Endodermal cell (in vitro differentiated cells): ENCODE measurements around the gene SERPINE1. TPM values are rescaled to one million over a fixed set of nuclear protein-coding genes. Genes with fewer than 3 reads are reported as not detected.
"Not testable (repeated sequence)": the region's sequence is repeated elsewhere in the genome, so short reads cannot be mapped to it uniquely, and the experiment has no call there.

ENCODE experiments used
- DNase-seq: peaks from one replicate; pipeline ENCODE4 v3.0.0-alpha.2; 2017
- H3K27ac ChIP-seq: 2 replicates; pipeline ENCODE4 v1.5.1; 2013; ENCODE audit warnings: mild to moderate bottlenecking, low read depth, low read length, moderate library complexity
- H3K27me3 ChIP-seq: 2 replicates; pipeline ENCODE4 v1.6.1; 2013; ENCODE audit warnings: mild to moderate bottlenecking, low read length, moderate library complexity; ENCODE audit not compliant: insufficient read depth, control insufficient read depth, poor library complexity, severe bottlenecking
- H3K36me3 ChIP-seq: 2 replicates; pipeline ENCODE4 v1.7.0; 2013; ENCODE audit warnings: mild to moderate bottlenecking, low read length, moderate library complexity; ENCODE audit not compliant: control insufficient read depth, insufficient read depth
- H3K4me1 ChIP-seq: one replicate; pipeline ENCODE4 v1.7.0; 2013; ENCODE audit warnings: low read length; ENCODE audit not compliant: control insufficient read depth, insufficient read depth
- H3K4me3 ChIP-seq: 2 replicates; pipeline ENCODE4 v1.5.1; 2013; ENCODE audit warnings: mild to moderate bottlenecking, low read length, moderate library complexity
- H3K9ac ChIP-seq: 2 replicates; pipeline ENCODE4 v1.6.1; 2013; ENCODE audit warnings: mild to moderate bottlenecking, low read length, moderate library complexity; ENCODE audit not compliant: poor library complexity, severe bottlenecking; ENCODE audit errors: extremely low read depth
- H3K9me3 ChIP-seq: 2 replicates; pipeline ENCODE4 v1.6.1; 2013; ENCODE audit warnings: mild to moderate bottlenecking, low read length, moderate library complexity; ENCODE audit not compliant: control insufficient read depth
- H3K27ac Mint-ChIP-seq: 2 replicates; pipeline ENCODE4 v1.8.0; 2020; ENCODE audit warnings: mixed read lengths
- H3K27me3 Mint-ChIP-seq: 2 replicates; pipeline ENCODE4 v1.8.0; 2021; ENCODE audit warnings: mild to moderate bottlenecking, mixed read lengths; ENCODE audit not compliant: insufficient read depth
- H3K36me3 Mint-ChIP-seq: 2 replicates; pipeline ENCODE4 v1.8.0; 2020; ENCODE audit warnings: low read depth, mixed read lengths
- H3K4me1 Mint-ChIP-seq: 2 replicates; pipeline ENCODE4 v1.8.0; 2020; ENCODE audit warnings: mixed read lengths
- H3K4me3 Mint-ChIP-seq: 2 replicates; pipeline ENCODE4 v1.8.0; 2020; ENCODE audit warnings: mild to moderate bottlenecking, moderate library complexity, mixed read lengths
- H3K9me3 Mint-ChIP-seq: 2 replicates; pipeline ENCODE4 v1.8.0; 2020; ENCODE audit warnings: mild to moderate bottlenecking, mixed read lengths
- WGBS, 2 experiments: methylation state at CpG; one replicate each; pipeline versions ENCODE4 v1.1.5 to v1.1.7; 2013; ENCODE audit warnings: missing lambda C conversion rate in 2 of 2, mixed read lengths in 1 of 2; ENCODE audit not compliant: insufficient coverage in 1 of 2, insufficient read length in 1 of 2; 5-methylcytosine and 5-hydroxymethylcytosine counted together
- total RNA-seq, 2 donors: library from RNA; stranded (reverse); fragmentation: NEBNext Ultra II Directional in 1 of 2; extraction: Animal tissue kit (Norgen Biotek cat#: 25700) in 1 of 2; gene quantifications; 2 replicates in 1 of 2; 3 replicates in 1 of 2; pipeline ENCODE4 v1.2.1, GENCODE V29; 2021
- TF ChIP-seq, protein P1 (sequence below): fragments of 200-600 bp; sonication (generic); conservative IDR thresholded peaks from 2 replicates; pipeline ENCODE4 v1.5.0; 2021; ENCODE audit warnings: antibody characterized with exemption, mild to moderate bottlenecking

SERPINE1 gene
- total RNA-seq, 2 donors from 2014 or later = 0.89 to 4.9 TPM

- H3K36me3 ChIP-seq = no peaks in the 10 kb centered on the region
- DNase-seq = peak; percentile 95
- Mint-ChIP-seq H3K36me3 (no peaks in the 10 kb centered on the region), H3K9me3 (no peaks in the 10 kb centered on the region), H3K4me1 (peaks cover 13% of the 10 kb centered on the region), H3K4me3 (no peak overlapping the region), H3K27ac (peak overlapping the region; percentile 31), H3K27me3 (peaks cover 4% of the 10 kb centered on the region)
- no peaks in the 10 kb centered on the region for H3K4me1 ChIP-seq
- H3K4me3 ChIP-seq = no peak overlapping the region
- H3K9me3 ChIP-seq = no peaks in the 10 kb centered on the region
- H3K27ac ChIP-seq = peak overlapping the region; percentile 66
- no peaks in the 10 kb centered on the region for H3K27me3 ChIP-seq
- H3K9ac ChIP-seq = no peak overlapping the region
- 24 to 60% methylated on average over 5 to 26 of the region's 26 CpGs for WGBS, 2 experiments
- TF ChIP-seq, protein P1, sequence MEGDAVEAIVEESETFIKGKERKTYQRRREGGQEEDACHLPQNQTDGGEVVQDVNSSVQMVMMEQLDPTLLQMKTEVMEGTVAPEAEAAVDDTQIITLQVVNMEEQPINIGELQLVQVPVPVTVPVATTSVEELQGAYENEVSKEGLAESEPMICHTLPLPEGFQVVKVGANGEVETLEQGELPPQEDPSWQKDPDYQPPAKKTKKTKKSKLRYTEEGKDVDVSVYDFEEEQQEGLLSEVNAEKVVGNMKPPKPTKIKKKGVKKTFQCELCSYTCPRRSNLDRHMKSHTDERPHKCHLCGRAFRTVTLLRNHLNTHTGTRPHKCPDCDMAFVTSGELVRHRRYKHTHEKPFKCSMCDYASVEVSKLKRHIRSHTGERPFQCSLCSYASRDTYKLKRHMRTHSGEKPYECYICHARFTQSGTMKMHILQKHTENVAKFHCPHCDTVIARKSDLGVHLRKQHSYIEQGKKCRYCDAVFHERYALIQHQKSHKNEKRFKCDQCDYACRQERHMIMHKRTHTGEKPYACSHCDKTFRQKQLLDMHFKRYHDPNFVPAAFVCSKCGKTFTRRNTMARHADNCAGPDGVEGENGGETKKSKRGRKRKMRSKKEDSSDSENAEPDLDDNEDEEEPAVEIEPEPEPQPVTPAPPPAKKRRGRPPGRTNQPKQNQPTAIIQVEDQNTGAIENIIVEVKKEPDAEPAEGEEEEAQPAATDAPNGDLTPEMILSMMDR = no peak
Observed at GRCh38 chr7:101099969-101100781, 26.7 kb upstream of the SERPINE1 start.

- no peak for DNase-seq
- H3K4me3 ChIP-seq = no peak overlapping the region
- TF ChIP-seq, protein P1 = no peak
- Mint-ChIP-seq H3K4me3 (no peak overlapping the region), H3K9me3 (no peaks in the 10 kb centered on the region), H3K4me1 (peaks cover 13% of the 10 kb centered on the region), H3K27me3 (peaks cover 4% of the 10 kb centered on the region), H3K36me3 (no peaks in the 10 kb centered on the region), H3K27ac (no peak overlapping the region)
- H3K27me3 ChIP-seq = no peaks in the 10 kb centered on the region
- WGBS, 2 experiments = 89 to 91% methylated on average over 9 to 18 of the region's 18 CpGs
- no peaks in the 10 kb centered on the region for H3K9me3 ChIP-seq
- H3K4me1 ChIP-seq = no peaks in the 10 kb centered on the region
- H3K27ac ChIP-seq = no peak overlapping the region
- H3K9ac ChIP-seq = no peak overlapping the region
- no peaks in the 10 kb centered on the region for H3K36me3 ChIP-seq
Observed at GRCh38 chr7:101100858-101101847, 25.8 kb upstream of the SERPINE1 start.

- TF ChIP-seq, protein P1 = no peak
- Mint-ChIP-seq H3K27me3 (peaks cover 3% of the 10 kb centered on the region), H3K4me3 (no peak overlapping the region), H3K4me1 (peaks cover 13% of the 10 kb centered on the region), H3K36me3 (no peaks in the 10 kb centered on the region), H3K9me3 (no peaks in the 10 kb centered on the region), H3K27ac (no peak overlapping the region)
- H3K9ac ChIP-seq = no peak overlapping the region
- H3K9me3 ChIP-seq = no peaks in the 10 kb centered on the region
- WGBS, 2 experiments = 90 to 100% methylated on average over 3 to 6 of the region's 6 CpGs
- DNase-seq = no peak
- no peaks in the 10 kb centered on the region for H3K36me3 ChIP-seq
- no peak overlapping the region for H3K27ac ChIP-seq
- no peaks in the 10 kb centered on the region for H3K27me3 ChIP-seq
- H3K4me3 ChIP-seq = no peak overlapping the region
- no peaks in the 10 kb centered on the region for H3K4me1 ChIP-seq
Observed at GRCh38 chr7:101102026-101102425, 24.9 kb upstream of the SERPINE1 start.

DNA sequence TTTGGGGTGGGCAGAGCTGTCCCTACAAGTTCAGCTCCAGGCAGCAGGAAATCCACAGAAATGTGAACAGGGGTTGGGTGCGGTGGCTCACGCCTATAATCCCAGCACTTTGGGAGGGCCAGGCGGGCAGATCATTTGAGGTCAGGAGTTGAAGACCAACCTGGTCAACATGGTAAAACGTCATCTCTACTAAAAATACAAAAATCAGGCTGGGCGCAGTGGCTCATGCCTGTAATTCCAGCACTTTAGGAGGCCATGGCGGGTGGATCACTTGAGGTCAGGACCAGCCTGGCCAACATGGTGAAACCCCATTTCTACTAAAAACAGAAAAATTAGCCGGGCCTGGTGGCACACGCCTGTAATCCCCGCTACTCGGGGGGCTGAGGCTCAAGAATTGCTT, 23.2 kb upstream of the SERPINE1 start:
- H3K4me1 ChIP-seq, H3K9me3 Mint-ChIP-seq, H3K4me3 Mint-ChIP-seq, H3K27ac ChIP-seq, H3K36me3 ChIP-seq, H3K27ac Mint-ChIP-seq, H3K4me3 ChIP-seq, H3K9ac ChIP-seq, H3K36me3 Mint-ChIP-seq, H3K27me3 Mint-ChIP-seq, H3K27me3 ChIP-seq, DNase-seq, H3K9me3 ChIP-seq: not testable (repeated sequence)
- H3K4me1 Mint-ChIP-seq = peaks cover 13% of the 10 kb centered on the region
- 80 to 93% methylated on average over 7 to 10 of the region's 10 CpGs for WGBS, 2 experiments
